Left lung (tissue), 10 donors: ENCODE results near the gene BCAT1. TPM values are rescaled to one million over a fixed set of nuclear protein-coding genes. Genes with fewer than 3 reads are reported as not detected.

Experiments used
- ATAC-seq: fragments of 200-7000 bp; cut with Tn5 transposase; one replicate; pipeline ENCODE4 v1.9.1; 2020; ENCODE audit warnings: moderate library complexity
- DNase-seq, 4 donors: peaks; one replicate each; pipeline ENCODE4 v3.0.0-alpha.2; 2013 to 2020
- H3K27ac ChIP-seq, 2 donors: fragments of 200-600 bp; sonication (generic) in 1 of 2; one replicate each; pipeline versions ENCODE4 v1.5.0 to v1.8.0; 2020 to 2021
- H3K27me3 ChIP-seq, 2 donors: fragments of 200-600 bp; sonication (generic) in 1 of 2; one replicate each; pipeline versions ENCODE4 v1.5.0 to v1.8.0; 2020 to 2021
- H3K36me3 ChIP-seq, 2 donors: fragments of 200-600 bp; sonication (generic) in 1 of 2; one replicate each; pipeline versions ENCODE4 v1.5.0 to v1.8.0; 2020 to 2021
- H3K4me1 ChIP-seq, 2 donors: fragments of 200-600 bp; one replicate each; pipeline ENCODE4 v1.8.0; 2021
- H3K4me3 ChIP-seq, 2 donors: fragments of 200-600 bp; sonication (generic) in 1 of 2; one replicate each; pipeline versions ENCODE4 v1.5.0 to v1.8.0; 2020 to 2021; ENCODE audit warnings: mild to moderate bottlenecking in 1 of 2
- H3K9me3 ChIP-seq, 2 donors: fragments of 200-600 bp; sonication (generic) in 1 of 2; one replicate each; pipeline versions ENCODE4 v1.5.0 to v1.8.0; 2020 to 2021
- intact Hi-C, 2 donors: fragments of 100-400 bp; cut with DNase I; formaldehyde crosslinking; loops; one replicate each; pipeline versions ENCODE4 v1.11.2 to v1.14.2; 2022
- polyA plus RNA-seq, 6 donors: library from polyadenylated mRNA; unstranded; fragments of 120-200 nt; gene quantifications; one replicate each; pipeline ENCODE4 v1.2.1, GENCODE V29; 2013; ENCODE audit not compliant: insufficient read length in 6 of 6
- total RNA-seq, 2 donors: library from RNA; stranded (reverse); fragmentation: NEBNext Ultra II Directional; extraction: Animal tissue kit (Norgen Biotek cat#: 25700); gene quantifications; one replicate each; pipeline ENCODE4 v1.2.1, GENCODE V29; 2021
- TF ChIP-seq, protein P1 (sequence below), 2 donors: fragments of 200-600 bp; sonication (generic) in 1 of 2; IDR thresholded peaks; one replicate each; pipeline versions ENCODE4 v1.5.0 to v1.8.0; 2021; ENCODE audit warnings: antibody characterized with exemption in 2 of 2
- donor health status: DM: no; HTN: yes; CAD: no.
- donor health status: DM: no; HTN: no; CAD: no.

BCAT1 gene
- total and polyA plus RNA-seq, 8 donors, result 29.3 to 131 (median 39.5) TPM

DNA sequence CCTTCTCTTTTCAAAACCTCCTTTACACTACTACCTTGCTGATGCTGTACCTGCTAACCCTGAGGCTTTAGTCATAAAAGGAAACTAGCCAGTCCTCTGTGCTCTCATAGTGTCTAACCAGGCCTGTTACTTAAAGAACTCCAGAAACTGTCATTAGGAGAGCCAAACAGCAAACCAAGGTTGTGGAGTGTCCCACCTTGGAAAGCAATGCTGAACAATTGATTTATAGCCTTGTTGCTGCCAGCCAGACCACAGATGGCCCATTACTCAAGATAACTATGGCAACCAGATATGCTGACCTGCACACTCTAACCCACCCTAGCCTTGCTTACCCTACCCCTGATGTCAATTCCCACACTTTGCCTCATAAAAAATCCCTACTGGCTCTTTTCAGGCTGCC is 26.5 kb upstream of the BCAT1 start:
- no peaks in the 10 kb centered on the region for H3K27me3 ChIP-seq
- no peak overlapping the region for H3K4me3 ChIP-seq
- intact Hi-C loops, result no loop called here
- H3K27ac ChIP-seq, result no peak overlapping the region
- H3K36me3 ChIP-seq, result no peaks in the 10 kb centered on the region
- TF ChIP-seq, protein P1, sequence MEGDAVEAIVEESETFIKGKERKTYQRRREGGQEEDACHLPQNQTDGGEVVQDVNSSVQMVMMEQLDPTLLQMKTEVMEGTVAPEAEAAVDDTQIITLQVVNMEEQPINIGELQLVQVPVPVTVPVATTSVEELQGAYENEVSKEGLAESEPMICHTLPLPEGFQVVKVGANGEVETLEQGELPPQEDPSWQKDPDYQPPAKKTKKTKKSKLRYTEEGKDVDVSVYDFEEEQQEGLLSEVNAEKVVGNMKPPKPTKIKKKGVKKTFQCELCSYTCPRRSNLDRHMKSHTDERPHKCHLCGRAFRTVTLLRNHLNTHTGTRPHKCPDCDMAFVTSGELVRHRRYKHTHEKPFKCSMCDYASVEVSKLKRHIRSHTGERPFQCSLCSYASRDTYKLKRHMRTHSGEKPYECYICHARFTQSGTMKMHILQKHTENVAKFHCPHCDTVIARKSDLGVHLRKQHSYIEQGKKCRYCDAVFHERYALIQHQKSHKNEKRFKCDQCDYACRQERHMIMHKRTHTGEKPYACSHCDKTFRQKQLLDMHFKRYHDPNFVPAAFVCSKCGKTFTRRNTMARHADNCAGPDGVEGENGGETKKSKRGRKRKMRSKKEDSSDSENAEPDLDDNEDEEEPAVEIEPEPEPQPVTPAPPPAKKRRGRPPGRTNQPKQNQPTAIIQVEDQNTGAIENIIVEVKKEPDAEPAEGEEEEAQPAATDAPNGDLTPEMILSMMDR (IDR thresholded peaks at IDR 0.05), result no peak
- H3K9me3 ChIP-seq, result no peaks in the 10 kb centered on the region
- ATAC-seq (no peak), DNase-seq (no peak)
- peaks cover 0 to 8% of the 10 kb centered on the region in 2 donors for H3K4me1 ChIP-seq

DNA sequence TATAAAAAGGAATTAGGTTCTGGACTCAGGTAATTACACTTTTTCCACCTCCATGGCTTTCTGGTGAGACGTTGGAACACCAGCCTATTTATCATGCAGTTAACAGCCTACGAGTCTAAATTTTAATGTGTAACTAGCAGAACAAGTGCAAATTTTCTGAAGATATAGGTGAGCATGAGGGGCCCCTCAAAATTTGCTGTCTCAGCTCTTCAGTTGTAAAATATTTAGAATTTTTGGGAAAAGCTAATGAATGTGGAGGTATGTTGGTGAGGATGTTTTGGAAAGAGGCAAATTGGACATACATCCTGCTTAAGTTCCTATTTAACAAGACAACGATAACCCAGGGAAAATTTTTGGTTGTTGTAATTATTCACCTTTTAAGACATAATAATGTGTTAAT is 25.3 kb upstream of the BCAT1 start:
- peaks cover 0 to 8% of the 10 kb centered on the region in 2 donors for H3K4me1 ChIP-seq
- H3K27me3 ChIP-seq, result no peaks in the 10 kb centered on the region
- intact Hi-C loops, result no loop called here
- no peaks in the 10 kb centered on the region for H3K36me3 ChIP-seq
- H3K4me3 ChIP-seq, result no peak overlapping the region
- no peaks in the 10 kb centered on the region for H3K9me3 ChIP-seq
- DNase-seq, result no peak
- TF ChIP-seq, protein P1 (IDR thresholded peaks at IDR 0.05), result no peak
- no peak overlapping the region for H3K27ac ChIP-seq
- ATAC-seq, result no peak

DNA sequence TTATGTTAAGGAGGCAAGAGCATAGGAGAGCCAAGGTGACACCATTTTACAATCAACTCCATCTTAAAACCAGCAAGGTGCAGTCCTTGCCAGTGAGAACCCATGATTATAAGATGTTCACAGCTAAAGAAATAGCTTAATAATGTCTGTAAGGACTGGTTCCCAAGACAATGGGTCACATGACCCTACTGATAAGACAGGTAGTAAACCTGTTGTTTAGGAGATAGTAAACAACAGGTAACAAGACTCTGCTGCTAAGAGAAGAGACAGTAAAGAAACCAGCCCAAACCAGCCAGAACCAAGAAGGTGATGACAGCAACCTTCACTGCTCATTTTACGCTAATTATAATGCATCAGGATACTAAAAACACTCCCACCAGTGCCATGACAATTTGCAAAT is 23.2 kb upstream of the BCAT1 start:
- DNase-seq (no peak), ATAC-seq (no peak)
- H3K27me3 ChIP-seq, result no peaks in the 10 kb centered on the region
- TF ChIP-seq, protein P1 (IDR thresholded peaks at IDR 0.05), result no peak
- H3K27ac ChIP-seq, result no peak overlapping the region
- H3K4me1 ChIP-seq, result peaks cover 0 to 5% of the 10 kb centered on the region in 2 donors
- no peak overlapping the region for H3K4me3 ChIP-seq
- H3K9me3 ChIP-seq, result no peaks in the 10 kb centered on the region
- H3K36me3 ChIP-seq, result no peaks in the 10 kb centered on the region
- intact Hi-C loops, result no loop called here

DNA sequence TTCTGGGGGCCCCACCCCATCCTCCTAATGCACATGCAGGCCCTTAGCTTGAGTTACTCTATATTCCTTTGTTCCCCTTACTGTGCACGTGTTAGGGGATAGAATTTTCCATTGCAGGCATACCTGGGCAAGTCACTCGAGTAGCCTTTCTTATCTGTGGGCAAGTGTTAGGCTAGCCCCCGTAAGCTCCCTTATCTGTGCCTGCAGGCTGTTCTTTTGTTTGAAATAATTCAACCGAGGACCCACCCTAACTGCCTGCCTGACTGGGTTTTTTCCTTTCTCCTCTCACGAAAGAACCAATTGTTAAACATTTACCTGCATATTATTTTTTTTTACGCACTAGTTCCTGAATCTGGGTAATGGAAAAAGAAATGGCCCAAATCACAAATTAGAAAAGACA is 21.3 kb upstream of the BCAT1 start:
- TF ChIP-seq, protein P1 (IDR thresholded peaks at IDR 0.05), result no peak
- no peaks in the 10 kb centered on the region for H3K4me1 ChIP-seq
- H3K27ac ChIP-seq, result no peak overlapping the region
- no peaks in the 10 kb centered on the region for H3K36me3 ChIP-seq
- intact Hi-C loops, result no loop called here
- no peak for ATAC-seq
- H3K4me3 ChIP-seq, result no peak overlapping the region
- no peaks in the 10 kb centered on the region for H3K9me3 ChIP-seq
- no peaks in the 10 kb centered on the region for H3K27me3 ChIP-seq
- DNase-seq, result no peak

DNA sequence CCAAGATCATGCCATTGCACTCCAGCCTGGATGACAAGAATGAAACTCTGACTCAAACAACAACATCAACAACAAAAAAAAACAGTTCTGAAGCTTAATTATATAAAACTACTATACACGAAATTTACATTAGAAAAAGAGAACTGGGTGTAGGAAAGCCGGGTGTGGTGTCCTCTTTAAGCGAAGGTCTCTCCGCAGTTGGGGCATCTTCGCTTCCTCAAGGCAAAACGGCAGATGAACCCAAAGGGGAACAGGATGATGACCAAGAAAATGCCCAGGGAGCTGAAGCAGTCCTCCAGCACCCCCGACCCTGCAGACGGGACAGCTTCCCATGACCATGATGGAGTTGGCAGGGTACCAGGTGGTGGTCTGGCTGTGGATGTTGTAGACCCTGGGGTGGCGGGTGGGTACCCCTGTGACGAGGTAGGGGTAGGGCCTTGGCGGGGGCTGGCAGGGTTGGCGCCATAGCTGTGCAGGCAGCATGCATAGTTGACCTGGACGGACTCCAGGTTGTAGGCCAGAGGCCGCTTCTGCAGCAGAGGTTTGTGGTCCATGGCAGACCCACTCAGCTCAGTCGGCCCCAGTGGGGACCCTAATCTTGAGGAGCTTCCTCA is 18.2 kb upstream of the BCAT1 start:
- Histone ChIP-seq H3K27me3 (no peaks in the 10 kb centered on the region), H3K27ac (no peak overlapping the region), H3K4me3 (no peak overlapping the region), H3K4me1 (no peaks in the 10 kb centered on the region), H3K36me3 (no peaks in the 10 kb centered on the region), H3K9me3 (peaks cover 0 to 12% of the 10 kb centered on the region in 2 donors)
- TF ChIP-seq, protein P1 (IDR thresholded peaks at IDR 0.05), result no peak
- intact Hi-C loops, result no loop called here
- DNase-seq (no peak), ATAC-seq (no peak)
